Ammon's horn (tissue), 1 donor: ENCODE measurements around the gene MCF2L2.

Experiments
- DNase-seq: peaks from one replicate; pipeline ENCODE4 v3.0.0-alpha.2; 2016; ENCODE audit warnings: low spot score

Gene MCF2L2

DNA sequence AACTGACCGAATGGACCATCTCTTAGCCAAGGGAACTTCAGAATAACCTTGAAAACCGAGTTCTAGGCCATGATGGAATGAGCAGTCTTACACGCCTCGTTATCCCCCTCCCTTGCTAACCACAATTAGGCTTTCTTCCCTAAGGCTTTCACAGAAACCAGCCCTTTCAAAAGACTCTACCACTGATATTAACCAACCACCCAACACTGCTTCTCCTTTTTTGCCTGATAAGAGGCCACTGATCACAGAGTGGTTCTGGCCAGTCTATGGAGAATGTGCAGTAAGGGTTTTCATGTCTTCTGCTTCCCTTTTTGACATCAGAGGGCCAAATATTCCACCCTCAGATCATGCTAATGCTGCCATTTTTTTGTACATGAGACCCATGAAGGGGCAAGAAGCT, 59.3 kb downstream of the MCF2L2 start:
- DNase-seq: peak; percentile 45

DNA sequence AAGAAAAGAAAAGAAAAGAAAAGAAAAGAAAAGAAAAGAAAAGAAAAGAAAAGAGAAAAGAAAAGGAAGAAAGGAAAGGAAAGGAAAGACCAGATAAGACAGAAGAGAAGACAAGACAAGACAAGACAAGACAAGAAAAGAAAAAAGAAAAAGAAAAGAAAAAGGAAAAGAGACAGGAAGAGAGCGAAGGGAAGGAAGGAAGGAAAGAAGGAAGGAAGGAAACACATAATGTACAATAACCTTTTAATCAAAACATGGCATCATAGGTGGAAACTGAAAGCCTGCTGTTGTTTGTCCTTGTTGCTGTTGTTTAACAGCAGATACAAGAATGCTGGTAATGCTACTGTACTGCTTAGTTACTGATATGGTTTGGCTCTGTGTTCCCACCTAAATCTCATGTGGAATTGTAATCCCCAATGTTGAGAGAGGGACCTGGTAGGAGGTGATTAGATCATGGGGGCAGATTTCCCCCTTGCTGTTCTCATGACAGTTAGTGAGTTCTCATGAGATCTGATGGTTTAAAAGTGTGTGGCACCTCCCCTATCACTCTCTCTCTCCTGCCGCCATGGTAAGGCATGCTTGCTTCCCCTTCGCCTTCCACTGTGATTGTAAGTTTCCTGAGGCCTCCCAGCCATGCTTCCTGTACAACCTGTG, 67.3 kb downstream of the MCF2L2 start:
- DNase-seq: no peak

DNA sequence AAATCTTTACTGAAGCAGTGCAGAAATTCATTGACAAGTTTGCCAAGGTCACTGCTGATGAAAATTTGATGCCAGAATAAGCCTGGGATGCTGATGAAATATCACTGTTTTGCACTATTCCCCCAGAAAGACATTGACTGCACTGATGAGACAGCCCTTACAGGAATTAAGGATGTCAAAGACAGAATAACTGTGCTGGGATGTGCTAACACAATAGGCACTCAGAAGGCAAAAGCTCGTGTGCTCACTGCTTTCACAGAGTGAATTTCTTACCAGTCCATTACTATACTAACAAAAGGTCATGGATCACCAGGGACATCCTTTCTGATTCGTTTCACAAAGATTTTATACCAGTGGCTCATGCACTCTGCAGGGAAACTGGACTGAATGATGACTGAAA, 69.4 kb downstream of the MCF2L2 start:
- no peak for DNase-seq

DNA sequence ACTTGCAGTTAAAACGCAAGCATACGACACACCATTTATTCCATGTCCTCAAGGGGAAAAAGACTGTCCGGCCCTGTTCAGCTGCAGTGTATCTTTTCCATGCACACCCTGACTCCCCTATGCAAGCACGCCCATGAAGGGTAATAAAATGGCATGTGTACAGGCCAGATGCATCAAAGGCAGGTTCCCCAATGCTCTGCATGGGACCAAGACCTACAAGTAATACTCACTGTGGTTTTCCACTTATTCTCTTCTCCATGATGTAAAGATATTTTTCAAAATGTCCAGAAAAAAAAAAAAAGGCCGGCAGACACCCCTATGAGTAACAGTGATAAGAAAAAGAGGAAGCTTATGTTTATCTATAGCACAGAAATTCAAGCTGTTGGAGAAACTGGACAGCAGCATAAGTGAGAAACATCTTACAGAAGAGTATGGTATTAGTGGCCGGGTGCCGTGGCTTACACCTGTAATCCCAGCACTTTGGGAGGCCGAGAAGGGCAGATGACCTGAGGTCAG, 70.8 kb downstream of the MCF2L2 start:
- DNase-seq: no peak

DNA sequence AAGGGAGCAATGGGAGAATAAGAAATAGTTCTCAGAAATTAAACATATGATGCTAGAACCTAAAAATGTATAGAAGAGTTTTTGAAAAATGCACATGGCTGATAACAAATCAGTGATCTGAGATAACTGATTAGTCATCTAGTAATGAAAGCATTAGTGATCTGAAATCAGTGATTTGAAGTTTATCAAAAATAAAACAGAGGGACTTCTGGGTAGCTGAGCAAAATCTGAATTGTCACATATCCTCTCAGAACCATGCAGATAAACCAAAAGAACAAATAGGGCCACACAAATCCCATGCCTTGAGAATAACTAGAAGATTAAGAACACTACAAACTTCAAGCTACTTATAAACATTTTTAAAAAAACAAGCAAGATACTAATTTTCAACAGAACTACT, 71.5 kb downstream of the MCF2L2 start:
- DNase-seq: no peak

DNA sequence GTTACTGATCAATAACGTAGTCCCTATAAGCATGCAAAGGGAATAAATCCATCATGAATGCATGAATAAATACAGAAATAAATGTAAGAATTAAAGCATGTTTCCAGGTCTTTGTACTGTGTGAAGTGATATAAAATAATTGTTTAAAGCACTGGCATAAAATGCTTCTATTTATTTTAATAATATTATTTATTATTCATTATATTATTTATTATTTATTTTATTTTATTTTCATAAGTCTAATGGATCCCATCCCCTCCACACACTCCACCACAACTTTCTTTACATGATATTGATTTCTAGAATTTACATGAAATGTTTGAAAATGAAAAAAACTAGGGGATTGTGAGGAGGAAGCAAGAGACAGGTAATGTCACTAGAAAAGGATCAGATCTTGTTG, 73.5 kb downstream of the MCF2L2 start:
- DNase-seq: no peak

DNA sequence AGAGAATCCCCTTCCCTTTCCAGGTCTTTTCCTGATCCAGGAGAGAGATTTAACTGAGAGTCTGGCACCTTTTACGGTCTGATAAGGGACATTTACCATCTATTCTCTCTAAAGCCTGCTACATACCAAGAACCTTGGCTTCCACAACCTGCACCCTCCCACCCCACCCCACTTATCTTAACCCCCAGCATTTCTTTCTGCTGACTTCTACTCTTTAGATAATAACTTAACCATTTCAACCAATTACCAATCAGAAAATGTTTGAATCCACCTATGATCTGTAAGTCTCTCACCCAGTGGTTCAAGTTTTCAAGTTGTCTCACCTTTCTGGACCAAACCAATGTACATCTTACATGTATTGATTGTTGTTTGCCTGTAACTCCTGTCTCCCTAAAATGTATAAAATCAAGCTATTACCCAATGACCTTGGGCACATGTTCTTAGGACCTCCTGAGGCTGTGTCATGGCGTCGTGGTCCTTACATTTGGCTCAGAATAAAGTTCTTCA, 74.0 kb downstream of the MCF2L2 start:
- DNase-seq: no peak

DNA sequence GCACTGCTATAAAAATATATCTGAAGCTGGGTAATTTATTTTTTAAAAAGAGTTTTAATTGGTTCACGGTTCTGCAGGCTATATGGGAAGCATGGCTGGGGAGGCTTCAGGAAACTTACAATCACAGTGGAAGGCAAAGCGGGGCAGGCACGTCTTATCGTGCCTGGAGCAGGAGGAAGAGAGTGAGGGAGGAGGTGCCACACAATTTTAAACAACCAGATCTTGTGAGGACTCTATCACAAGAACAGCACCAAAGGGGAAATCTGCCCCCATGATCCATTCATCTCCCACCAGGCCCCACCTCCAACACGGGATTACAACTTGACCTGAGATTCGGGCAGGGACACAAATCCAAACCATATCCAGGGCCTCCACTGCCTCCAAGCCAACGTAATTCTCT, 75.0 kb downstream of the MCF2L2 start:
- no peak for DNase-seq

DNA sequence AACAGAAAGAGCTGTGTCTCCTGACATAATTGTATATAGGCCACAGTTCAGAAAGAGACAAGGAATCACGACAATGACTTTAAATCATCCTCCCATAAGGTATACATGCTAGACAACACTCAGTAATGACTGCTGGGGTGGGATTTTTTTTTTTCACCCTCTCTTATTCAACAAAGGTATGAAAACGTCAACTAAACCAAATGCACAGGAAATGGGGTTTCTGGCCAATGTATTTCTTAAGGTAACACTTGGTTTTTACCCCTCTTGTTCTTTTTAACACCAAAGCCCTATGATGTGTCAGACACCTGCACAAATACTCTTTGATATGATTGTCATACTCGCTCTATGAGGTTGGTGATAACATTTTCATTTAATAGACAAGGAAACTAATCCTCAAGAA, 78.3 kb downstream of the MCF2L2 start:
- DNase-seq: no peak

DNA sequence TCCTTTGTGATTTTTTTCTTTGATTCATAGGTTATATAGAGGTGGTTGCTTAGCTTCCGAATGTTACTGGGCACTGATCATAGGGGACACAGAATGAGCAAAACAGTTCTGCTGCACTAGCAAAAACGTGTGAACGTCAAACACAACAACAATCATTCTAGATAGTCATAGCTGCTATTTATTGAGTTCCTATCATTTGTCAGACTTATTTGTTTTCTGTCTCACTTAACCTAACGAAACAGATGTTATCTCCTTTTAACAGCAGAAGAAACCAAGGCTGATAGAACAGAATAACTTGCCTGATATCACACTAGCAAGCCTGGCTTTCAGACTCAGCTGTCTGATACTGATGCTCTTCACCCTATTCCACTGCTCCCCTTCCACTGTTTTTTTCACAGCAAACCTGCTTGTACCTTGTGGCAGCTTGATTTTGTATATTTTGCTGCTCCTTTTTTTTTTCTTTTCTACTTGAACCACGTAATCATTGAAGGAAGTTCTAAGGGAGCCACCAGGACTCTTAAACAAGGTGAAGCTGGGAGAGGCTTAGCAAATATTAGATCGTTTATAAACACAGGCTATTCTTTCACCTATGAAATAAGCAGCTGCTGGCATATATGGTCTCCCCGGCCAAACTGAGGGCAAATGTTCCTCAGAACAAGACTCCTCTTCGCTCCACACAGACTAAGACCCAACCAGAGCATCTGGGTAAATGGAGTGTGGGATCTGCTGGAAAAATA, 78.8 kb downstream of the MCF2L2 start:
- no peak for DNase-seq

DNA sequence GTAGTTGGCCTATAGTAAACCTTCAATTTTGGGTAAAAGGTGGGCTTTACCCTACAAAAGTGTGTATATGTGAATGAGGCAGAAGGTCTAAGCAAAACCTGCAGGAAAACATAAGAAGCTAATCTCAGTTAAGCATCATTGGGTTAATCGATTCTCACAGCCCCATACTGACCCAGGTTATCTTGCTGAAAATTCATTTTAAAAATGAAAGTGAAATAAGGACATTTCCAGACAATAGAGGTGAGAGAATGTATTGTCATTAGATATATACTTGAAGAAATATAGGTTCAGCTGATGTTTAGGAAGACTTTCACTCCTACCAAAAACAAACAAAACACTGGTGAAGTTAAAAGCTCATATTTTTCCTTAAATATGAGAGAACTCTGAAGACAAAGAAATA, 85.6 kb downstream of the MCF2L2 start:
- DNase-seq: no peak

DNA sequence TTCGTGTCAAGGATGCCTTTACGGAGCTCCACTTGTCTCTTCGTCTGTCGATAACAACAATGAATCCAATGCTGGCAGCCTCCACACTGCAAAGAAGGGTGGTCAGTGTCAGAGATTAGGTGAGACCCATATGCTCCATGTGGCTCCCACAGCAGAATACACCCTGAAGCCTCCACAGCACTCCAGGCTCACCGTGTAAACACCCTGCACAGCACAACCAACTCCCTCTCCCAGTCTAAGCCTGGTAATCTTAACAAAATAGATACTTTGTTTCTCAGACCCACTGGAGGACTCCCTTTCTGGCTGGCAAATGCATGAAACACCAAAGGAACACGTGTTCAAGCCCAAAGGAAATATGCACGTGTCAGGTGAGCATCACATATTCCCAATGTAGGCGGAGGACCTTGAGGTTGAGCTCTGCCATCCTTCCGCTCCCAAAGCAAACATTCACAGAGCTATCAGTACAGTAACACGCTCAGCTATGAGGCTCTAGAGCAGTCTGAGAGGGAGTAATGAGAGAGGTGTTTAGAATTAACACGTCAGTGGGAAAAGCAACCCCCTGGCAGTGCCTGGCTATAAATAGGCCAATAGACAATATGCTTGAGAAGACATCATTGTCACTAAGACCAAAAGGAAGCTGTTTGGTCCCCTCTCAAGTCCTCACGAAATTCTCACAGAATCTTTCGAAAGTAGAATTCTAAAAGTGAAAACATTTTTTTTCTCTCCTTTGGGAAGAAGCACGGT, 86.7 kb downstream of the MCF2L2 start:
- no peak for DNase-seq

DNA sequence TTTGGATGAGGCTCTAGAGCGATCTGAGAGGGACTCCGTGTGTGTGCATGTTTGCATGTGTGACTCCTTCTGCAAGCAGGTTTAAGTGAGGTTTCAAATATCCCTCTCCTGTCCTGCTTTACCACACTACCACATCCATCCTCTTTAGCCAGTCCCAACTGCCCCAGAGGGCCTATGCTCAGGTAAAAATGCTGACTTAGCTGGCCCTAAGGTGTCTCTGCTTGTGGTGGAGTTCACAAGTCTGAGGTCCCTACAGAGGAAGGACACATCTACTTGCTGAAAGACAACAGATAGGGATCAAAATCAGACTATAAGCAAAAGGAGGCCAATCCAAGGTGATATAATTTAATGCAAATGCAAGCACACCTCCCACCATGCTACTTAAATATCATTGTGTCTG, 88.2 kb downstream of the MCF2L2 start:
- DNase-seq: no peak

DNA sequence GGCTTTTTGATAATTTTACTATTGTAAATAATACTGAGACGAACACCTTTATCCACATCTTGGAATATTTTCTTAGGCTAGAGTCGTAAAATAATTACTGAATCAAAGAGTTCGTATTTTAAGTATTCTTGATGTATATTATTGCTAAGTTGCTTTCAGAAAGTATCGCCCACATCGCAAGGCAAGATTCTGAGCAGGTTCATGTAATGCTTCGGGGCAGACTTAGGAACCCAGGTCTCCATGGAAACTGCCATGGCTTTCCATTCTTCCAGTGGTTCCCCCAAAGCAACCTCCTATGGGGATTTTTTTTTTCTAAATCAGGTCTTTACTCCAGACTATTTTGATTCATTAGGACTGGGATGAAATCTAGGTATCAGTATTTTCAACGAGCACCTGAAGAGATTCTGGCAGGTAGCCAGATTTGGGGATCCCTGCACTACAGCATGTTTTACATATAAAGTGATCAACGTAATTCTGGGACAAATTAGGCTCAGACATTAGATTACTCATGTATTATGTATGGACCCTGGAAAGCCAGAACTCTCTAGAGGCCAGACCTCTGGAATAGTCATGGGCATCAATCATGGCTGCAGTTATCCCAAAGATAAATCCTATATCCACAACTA, 88.8 kb downstream of the MCF2L2 start:
- DNase-seq: no peak

DNA sequence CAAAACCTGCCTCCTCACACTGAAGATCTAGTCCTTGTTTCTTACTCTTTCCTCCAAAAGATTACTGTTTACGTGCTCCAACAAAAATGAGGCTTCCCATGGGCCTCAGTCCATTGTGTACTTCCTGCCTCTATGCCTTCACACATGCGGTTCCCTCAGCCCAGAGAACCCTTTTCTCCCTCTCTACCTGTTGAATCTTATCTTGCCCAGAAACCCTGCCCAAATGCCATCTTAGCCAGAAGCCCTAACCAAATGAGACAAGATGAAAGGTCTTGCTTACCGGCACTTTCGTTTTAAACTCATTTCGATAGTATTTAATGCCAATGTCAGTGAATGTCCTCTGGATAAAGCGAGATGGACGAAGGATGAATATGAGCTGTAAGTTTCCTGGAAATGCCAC, 89.9 kb downstream of the MCF2L2 start:
- no peak for DNase-seq

DNA sequence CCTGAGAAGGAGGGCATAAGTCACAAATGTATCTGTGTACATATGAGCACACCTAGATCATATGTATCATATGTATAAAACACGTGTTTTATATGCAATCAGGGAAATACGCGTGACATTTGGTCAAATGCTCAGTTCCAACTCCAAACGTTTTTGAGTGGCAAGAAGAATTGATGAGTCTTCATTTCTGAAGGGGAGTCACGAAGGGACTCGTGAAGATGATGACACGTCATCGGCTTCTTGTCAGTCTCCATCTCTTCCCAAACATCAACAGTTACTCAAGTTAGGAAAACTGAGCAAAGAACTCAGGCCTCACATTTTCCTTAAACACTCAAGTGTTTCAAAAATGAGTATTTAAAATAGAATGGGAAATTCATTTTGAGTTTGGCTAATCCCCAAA, 95.9 kb downstream of the MCF2L2 start:
- no peak for DNase-seq

DNA sequence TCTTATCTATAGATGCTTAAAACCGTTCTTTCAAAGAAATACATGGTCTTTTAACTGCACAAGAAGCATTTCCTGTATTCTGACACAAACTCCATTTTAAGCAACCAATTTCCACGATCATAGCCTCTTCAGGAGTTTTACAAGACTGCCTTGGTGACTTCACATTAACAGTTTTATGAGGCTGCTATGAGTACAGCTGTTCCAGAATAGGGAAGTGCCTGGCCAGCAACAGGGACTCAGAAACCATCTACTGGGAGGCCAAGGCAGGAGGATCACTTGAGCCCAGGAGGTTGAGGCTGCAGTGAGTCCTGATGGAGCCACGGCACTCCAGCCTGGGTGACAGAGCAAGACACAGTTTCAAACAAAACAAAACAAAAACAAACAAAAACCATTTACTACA, 96.9 kb downstream of the MCF2L2 start:
- DNase-seq: no peak

DNA sequence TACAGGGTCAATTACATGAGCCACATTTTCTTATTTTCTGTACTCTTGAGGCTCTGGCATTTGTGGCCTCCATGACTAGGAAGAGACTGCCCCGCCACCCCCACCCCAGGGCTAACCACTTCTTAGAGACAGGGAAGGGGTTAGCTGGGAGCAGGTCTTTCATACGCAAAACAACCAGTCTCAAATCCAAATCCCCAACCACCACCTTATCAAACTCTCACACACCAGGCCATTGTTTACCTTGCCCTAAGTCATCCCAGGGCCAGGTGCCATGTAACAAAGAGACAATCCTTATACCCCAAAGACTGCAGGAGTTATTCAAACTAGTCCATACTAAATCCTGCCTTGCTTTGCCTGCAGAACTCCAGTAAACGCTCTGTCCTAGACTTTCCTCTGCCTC, 97.5 kb downstream of the MCF2L2 start:
- DNase-seq: no peak

DNA sequence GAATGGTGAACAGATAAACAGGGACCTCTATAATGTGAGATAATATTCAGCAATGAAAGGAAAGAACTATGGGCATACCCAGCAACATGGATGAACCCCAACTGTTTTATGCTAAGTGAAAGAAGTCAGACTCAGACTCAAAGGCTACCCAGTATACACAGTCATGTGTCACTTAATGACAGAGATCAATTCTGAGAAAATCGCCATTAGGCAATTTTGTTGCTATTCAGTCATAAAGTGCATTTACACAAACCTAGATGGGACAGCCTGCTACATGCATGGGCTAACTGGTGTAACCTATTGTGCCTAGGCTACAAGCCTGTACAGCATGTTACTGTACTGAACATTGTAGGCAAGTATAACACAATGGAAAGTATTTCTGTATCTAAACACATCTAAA, 98.9 kb downstream of the MCF2L2 start:
- no peak for DNase-seq

DNA sequence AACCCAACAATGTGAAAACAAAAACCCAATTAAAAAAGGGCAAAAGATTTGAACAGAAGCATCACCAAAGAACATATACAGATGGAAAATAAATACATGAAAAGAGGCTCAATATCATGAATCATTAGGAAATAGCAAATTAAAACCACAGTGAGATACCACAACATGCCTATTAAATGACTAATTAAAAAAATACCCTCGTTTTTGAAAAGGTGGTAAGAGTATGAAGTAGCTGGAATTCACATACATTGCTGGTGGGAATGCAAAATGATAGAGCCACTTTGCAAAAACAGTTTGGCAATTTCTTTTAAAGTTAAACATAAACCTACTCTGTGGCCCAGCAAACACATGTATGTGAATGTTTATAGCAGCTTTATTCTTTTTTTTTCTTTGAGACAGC, 99.6 kb downstream of the MCF2L2 start:
- no peak for DNase-seq

DNA sequence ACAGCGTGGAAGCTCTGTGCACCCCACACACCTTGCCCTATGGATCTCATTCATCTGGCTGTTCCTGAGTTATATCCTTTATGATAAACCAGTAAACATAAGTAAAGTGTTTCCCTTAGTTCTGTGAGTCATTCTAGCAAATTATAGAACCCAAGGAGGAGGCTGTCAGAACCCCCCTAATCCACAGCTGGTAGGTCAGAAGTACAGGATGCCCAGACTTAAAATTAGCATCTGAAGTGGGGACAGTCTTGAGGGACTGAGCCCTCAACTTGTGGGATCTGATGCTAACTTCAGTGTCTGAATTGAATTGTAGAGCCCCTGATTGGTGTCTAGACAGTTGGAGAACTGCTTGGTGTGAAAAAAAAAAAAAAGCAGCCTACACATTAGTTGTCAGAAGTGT, 100.3 kb downstream of the MCF2L2 start:
- no peak for DNase-seq

DNA sequence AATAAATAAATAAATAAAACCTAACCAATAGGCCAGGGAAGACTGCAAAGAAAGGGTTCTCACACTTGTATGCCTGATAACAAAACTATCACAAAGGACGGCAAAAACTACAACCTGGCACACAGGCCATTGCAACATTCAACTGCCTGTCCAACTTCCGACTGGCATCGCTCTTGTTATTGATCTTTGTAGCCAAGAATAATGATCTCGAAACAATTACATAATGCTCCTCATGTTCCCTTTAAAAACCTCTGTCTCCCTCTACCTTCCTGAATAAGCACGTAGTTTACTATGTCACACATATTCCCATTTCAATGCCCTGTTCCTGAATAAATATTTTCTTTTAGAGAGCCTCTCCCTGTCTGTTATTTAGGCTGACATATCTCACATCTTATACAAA, 101.1 kb downstream of the MCF2L2 start:
- no peak for DNase-seq
